SK-N-SH treated with all-trans-retinoic acid at 6 μM for 48 hours (cell line): ENCODE results near the gene SLC2A2.

Source experiments
- ISL1 ChIP-seq: fragments of 250-450 bp; sonication (Bioruptor Pico); IDR thresholded peaks from 2 replicates; pipeline ENCODE4 v2.1.2; 2022; ENCODE audit warnings: mild to moderate bottlenecking, moderate library complexity
- ZNF8 ChIP-seq: fragments of 450-650 bp; formaldehyde crosslinking; IDR thresholded peaks from 2 replicates; pipeline ENCODE4 v1.5.0; 2020; ENCODE audit warnings: mild to moderate bottlenecking, moderate library complexity
- TF ChIP-seq, protein P1 (sequence below): fragments of 250-450 bp; sonication (Bioruptor Pico); IDR thresholded peaks from 2 replicates; pipeline ENCODE4 v1.5.1; 2020; ENCODE audit warnings: low read depth, mild to moderate bottlenecking, moderate library complexity

DNA sequence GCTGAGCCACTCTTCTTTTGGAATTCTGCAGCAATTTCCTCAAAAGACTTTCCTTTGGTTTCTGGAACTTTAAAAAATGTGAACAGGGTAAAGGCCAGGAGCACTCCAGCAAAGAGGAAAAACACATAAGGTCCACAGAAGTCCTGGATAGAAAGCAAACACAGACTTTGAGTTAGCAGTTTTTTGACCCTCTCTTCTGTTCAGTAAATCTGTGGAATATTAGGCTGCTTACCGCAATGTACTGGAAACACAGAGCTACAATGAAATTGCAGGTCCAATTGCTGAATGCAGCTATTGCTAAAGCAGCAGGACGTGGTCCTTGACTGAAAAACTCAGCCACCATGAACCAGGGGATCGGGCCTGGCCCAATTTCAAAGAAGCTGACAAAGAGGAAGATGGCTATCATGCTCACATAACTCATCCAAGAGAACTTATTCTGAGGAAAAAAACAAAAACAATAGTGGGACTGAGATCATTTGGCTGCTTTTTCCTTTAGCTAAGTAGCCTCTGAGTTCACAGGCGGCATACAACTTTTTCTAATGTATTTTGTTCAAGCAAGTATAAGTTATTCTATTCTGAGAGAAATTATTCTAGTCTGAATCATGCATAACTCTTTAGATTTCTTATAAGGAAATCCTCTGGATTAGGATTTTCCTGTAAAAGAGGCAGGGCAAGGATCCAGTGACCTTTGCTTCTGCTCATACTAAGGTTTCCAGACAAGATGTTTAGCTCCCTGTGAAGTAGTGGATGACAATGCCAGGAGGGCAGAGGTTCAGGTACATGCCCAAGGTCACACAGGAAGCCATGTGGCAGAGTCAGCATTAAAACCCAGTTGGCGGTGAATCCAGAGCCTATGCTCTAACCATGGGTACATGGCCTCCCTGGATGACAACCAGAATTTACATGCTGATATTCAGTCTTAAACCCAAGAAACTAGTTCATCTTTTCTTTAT, 28.3 kb downstream of the SLC2A2 start:
- TF ChIP-seq ISL1 (no peak), ZNF8 (no peak)
- TF ChIP-seq, protein P1, sequence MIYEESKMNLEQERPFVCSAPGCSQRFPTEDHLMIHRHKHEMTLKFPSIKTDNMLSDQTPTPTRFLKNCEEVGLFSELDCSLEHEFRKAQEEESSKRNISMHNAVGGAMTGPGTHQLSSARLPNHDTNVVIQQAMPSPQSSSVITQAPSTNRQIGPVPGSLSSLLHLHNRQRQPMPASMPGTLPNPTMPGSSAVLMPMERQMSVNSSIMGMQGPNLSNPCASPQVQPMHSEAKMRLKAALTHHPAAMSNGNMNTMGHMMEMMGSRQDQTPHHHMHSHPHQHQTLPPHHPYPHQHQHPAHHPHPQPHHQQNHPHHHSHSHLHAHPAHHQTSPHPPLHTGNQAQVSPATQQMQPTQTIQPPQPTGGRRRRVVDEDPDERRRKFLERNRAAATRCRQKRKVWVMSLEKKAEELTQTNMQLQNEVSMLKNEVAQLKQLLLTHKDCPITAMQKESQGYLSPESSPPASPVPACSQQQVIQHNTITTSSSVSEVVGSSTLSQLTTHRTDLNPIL (CRISPR knock-in tag) = no peak
